ENCODE measurements around the gene ICE1.

The ICE1 gene

DNA sequence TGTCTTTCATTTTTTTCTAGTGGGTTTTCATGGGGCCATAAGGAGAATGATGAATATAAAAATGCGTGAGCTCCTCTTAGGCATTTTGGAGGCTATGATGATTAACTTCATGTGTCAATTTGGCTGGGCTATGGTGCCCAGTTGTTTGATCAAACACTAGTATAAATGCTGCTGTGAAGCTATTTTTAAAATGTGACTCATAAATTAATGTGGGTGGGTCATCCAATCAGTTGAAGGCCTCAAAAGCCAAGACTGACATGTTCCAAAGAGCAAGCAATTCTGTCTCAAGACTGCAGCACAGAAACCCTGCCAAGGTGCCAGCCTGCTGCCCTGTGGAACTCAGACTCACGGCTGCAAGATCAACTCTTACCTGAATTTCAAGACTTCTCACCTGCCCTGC lies 24.4 kb upstream of the ICE1 start:
- TF ChIP-seq, protein P1, sequence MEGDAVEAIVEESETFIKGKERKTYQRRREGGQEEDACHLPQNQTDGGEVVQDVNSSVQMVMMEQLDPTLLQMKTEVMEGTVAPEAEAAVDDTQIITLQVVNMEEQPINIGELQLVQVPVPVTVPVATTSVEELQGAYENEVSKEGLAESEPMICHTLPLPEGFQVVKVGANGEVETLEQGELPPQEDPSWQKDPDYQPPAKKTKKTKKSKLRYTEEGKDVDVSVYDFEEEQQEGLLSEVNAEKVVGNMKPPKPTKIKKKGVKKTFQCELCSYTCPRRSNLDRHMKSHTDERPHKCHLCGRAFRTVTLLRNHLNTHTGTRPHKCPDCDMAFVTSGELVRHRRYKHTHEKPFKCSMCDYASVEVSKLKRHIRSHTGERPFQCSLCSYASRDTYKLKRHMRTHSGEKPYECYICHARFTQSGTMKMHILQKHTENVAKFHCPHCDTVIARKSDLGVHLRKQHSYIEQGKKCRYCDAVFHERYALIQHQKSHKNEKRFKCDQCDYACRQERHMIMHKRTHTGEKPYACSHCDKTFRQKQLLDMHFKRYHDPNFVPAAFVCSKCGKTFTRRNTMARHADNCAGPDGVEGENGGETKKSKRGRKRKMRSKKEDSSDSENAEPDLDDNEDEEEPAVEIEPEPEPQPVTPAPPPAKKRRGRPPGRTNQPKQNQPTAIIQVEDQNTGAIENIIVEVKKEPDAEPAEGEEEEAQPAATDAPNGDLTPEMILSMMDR (IDR thresholded peaks at IDR 0.05; ENCODE audit: insufficient read depth, low read length, missing control alignments): no peak
- no peak for DNase-seq (ENCODE audit: low read depth, low spot score)
- ChIA-PET POLR2A (interaction anchor here (0.6 kb wide), 1 partner anchor 24 kb away, joined by 3 read pairs; no protein-coding TSS in a partner anchor), CTCF (interaction anchor here (0.5 to 7.6 kb wide), 7 partner anchors 10 to 518 kb away, joined by 3 to 80 read pairs (median 6); partner anchors contain the start of gene ADAMTS16)
- no peak overlapping the region for H3K4me3 ChIP-seq (ENCODE audit: low read depth, low read length)

DNA sequence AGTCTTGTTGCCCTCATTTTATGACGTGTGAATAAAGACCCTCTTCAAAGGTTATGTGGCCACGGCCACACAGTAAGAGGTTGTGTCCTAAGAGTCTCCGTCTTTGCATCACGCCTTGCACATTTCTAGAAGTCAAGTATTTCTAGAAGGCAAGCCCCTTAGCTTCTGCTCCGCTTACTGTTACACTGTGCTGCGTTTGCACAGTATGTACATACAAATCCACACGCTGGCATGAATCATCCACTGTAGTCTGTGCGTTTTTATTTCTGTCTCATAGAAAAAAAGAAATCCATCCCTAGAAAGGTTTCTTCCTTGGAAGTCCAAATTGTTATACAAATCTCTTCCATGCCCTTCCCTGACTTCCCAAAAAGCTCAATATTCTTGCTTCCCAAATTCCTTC lies 21.4 kb upstream of the ICE1 start:
- TF ChIP-seq, protein P1 (IDR thresholded peaks at IDR 0.05; ENCODE audit: insufficient read depth, low read length, missing control alignments): no peak
- ChIA-PET CTCF (interaction anchor here (1.2 to 6.6 kb wide), 2 partner anchors 16 to 260 kb away, joined by 5 to 43 read pairs; no protein-coding TSS in a partner anchor), POLR2A (no interaction called here)
- no peak for DNase-seq (ENCODE audit: low read depth, low spot score)
- H3K4me3 ChIP-seq (ENCODE audit: low read depth, low read length): no peak overlapping the region

DNA sequence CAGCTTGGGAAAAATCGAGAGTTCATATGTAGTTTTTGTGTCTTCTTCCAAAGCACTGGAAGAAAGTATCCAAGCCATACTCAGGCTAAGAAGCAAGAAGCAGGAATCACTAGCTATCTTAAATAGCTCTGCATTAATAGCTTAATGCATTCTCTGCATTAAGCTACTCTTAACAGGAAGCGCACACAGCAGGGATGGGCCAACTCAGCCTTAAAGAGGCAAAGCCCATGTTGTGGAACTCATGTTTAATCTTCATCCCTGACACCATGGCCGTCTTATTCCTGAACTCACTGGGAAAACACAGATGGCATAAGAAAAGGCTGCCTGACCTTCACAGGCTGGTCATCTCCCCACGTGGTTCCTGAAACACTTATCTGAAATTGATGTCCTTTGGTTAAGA lies 18.7 kb upstream of the ICE1 start:
- ChIA-PET CTCF (interaction anchor here (0.8 to 6.6 kb wide), 7 partner anchors 9 to 263 kb away, joined by 3 to 43 read pairs (median 5); partner anchors contain the start of gene ADAMTS16), POLR2A (no interaction called here)
- H3K4me3 ChIP-seq (ENCODE audit: low read depth, low read length): no peak overlapping the region
- DNase-seq (ENCODE audit: low read depth, low spot score): no peak
- TF ChIP-seq, protein P1 (IDR thresholded peaks at IDR 0.05; ENCODE audit: insufficient read depth, low read length, missing control alignments): no peak

DNA sequence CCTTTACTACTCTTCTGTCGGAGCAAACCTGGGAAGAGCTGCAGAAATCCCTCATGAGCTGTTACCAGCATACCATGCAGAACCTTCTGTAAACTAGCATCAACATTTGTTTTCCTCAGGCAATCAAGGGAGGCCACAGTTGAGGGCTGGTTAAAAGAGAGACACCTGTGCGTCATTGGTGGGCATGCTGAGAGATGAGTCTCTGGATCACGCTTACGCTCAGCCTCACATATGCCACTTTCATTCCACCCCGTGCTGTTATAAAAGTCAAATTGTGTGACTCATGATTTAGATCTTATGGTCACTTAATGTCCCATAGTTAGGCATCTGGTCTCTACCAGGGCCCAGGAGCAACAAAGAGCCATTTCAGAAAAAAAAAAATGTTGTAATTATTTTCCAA lies 18.1 kb upstream of the ICE1 start:
- DNase-seq (ENCODE audit: low read depth, low spot score): no peak
- POLR2A ChIA-PET: no interaction called here
- H3K4me3 ChIP-seq (ENCODE audit: low read depth, low read length): no peak overlapping the region
- CTCF ChIA-PET: interaction anchor here (1.0 to 6.6 kb wide), 3 partner anchors 9 to 264 kb away, joined by 3 to 43 read pairs (median 7); partner anchors contain the start of gene ADAMTS16
- TF ChIP-seq, protein P1 (IDR thresholded peaks at IDR 0.05; ENCODE audit: insufficient read depth, low read length, missing control alignments): no peak

DNA sequence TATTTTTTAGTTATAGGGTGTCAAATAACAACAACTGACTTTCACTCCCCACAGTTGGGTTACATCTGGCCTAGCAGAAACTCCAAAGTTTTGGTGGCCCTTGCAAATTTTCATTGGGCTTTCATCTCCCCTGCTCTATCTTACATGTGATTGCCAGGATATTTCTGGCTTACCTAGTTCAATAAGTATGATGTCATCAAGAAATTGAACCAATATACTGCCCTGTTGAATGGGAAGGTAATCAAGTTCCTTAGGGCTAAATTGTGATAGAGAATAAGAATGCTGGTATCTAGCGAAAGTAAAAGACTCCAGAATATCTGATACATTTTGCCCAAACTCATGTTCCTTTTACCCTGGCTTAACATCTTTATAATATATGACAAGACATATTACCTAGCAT lies 17.0 kb upstream of the ICE1 start:
- CTCF ChIA-PET: interaction anchor here (6.6 kb wide), 1 partner anchor 12 kb away, joined by 43 read pairs; no protein-coding TSS in a partner anchor
- no peak for DNase-seq (ENCODE audit: low read depth, low spot score)
- no peak overlapping the region for H3K4me3 ChIP-seq (ENCODE audit: low read depth, low read length)
- POLR2A ChIA-PET: no interaction called here
- TF ChIP-seq, protein P1 (IDR thresholded peaks at IDR 0.05; ENCODE audit: insufficient read depth, low read length, missing control alignments): no peak

DNA sequence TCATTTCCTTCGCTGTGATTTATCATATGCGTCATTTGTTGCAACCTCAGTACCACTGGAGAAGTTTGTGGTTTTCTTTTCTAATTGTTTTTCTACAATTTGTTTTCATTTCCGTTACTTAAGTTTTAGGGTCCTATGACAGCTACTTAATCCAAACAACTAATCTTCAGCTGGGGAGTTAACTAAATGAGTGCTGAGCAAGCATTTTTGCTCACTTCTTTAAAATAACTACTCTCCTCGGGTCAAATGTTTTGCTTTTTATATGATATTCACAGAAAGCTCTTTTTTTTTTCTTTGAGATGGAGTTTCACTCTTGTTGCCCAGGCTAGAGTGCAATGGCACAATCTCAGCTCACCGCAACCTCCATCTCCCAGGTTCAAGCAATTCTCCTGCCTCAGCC lies 14.6 kb upstream of the ICE1 start:
- ChIA-PET POLR2A (no interaction called here), CTCF (interaction anchor here (0.9 to 2.1 kb wide), 4 partner anchors 10 to 13 kb away, joined by 3 to 10 read pairs (median 4); no protein-coding TSS in a partner anchor)
- no peak for DNase-seq (ENCODE audit: low read depth, low spot score)
- TF ChIP-seq, protein P1 (IDR thresholded peaks at IDR 0.05; ENCODE audit: insufficient read depth, low read length, missing control alignments): no peak
- no peak overlapping the region for H3K4me3 ChIP-seq (ENCODE audit: low read depth, low read length)

Data from AG04449 (cell line).